GM21737 (cell line): ENCODE measurements around the gene SRPK2.

Source experiments
- ATAC-seq: cut with Tn5 transposase; IDR thresholded peaks from one replicate; pipeline ENCODE4 v1.9.1; 2021; ENCODE audit warnings: mild to moderate bottlenecking, moderate library complexity; ENCODE audit not compliant: unreplicated experiment

The SRPK2 gene

DNA sequence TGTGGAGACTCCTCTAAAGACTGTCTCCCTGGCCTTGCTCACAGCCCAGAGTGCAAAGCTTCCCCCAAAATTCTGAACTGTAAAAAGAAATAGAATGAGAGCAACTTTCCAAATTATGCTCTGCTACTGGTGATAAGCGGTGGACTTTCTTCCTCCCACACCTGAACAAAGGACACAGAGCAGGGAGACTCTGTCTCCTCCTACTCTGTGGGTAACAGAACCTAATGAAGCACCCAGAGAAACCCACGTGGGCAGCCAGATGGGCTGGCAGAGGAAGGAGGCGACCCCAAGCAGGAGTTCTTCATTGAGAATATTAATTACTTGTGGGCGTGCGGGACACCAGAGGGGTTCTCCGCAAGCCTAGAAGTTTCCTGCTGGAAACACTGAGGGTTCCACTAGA is 235.2 kb downstream of the SRPK2 start:
- ATAC-seq = no peak

DNA sequence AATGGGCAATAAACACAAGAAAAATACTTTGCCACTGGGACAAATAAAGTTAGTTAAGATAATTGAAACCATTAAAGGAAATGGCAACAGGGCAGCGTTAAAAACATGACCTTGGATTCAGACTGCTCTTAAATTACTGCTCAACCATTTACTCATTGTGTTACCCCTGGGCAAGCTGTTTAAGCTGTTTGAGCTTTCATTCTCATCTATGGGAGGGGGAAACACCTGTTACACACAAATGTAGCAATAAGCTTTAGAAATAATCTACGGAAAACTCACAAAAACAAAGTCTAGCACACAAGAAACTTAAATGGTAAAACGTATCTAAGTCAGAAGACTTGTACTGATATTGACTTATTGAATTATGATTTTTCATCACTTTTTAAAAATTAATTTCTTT is 237.6 kb downstream of the SRPK2 start:
- no peak for ATAC-seq

DNA sequence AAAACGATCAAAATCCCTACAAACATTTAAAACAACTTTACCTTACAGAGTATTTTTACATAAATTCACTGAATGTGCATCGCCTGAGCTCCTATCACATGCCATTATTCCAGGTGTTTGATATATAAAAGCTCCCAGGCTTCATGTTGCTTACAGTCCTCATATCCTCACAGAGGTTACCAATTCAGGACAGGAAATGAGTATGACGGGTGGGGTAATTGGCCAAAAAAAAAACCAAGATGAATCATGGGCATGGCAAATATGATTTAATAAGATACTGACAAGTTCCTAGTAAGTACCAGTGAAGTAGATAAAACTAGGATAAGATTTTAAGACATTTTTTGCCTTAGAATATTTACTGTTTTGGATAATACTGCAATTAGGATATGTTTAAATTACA is 238.9 kb downstream of the SRPK2 start:
- no peak for ATAC-seq

GRCh38 chr7:105141068-105141467 is 247.7 kb downstream of the SRPK2 start:
- no peak for ATAC-seq

DNA sequence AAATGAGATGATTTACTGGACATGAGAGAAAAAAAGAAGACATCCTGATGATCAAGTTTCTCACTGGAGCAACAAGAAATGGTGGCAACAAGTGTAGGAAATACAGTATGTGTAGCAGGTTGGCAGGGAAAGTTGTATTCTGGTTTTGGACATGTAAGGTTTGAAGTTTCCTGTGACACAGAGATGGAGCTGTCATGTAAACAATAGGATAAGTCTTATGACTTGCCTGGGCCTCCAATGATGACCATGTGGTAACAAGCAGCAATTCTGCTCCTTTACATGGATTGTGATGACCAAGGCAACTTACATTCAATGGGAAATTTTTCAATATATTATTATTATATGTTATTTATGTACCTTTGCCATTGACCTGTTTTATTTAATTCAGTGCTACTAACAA is 249.3 kb downstream of the SRPK2 start:
- no peak for ATAC-seq

DNA sequence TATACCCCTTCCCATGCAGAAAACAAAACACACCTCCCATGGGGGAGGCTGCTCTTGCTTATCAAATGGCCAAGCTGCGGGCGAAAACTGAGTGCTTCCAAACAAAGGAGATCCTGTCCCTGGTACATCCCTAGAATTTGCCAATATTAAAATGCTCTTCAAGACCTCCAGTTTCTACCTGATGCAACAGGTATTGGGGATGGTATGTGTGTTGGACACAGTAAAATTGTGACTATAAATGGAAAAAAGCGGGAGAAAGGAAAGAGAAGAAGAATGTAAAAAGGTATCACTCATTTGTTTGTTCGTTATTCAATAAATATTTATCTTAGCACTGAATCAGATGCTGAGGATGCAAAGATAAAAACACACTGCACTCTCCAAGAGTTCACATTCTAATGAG is 250.8 kb downstream of the SRPK2 start:
- no peak for ATAC-seq

DNA sequence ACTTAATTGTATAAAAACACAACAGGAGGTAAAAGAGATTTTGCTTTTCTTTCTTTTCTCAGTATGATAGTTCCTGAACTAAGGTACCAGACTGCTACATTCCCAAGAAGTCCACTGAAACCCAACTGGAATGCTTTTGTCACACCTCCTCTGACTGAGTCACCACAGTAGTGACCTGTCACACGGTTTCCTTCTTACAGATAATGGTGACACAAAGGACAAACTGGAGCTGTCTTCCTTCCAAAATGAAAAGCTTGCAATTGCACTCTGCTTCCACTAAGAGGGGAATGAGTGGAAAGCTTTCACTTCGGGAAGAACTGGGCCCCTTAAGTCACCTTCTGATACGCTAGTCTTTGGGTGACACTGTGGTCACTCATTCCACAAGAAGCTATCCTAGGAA is 252.5 kb downstream of the SRPK2 start:
- no peak for ATAC-seq

DNA sequence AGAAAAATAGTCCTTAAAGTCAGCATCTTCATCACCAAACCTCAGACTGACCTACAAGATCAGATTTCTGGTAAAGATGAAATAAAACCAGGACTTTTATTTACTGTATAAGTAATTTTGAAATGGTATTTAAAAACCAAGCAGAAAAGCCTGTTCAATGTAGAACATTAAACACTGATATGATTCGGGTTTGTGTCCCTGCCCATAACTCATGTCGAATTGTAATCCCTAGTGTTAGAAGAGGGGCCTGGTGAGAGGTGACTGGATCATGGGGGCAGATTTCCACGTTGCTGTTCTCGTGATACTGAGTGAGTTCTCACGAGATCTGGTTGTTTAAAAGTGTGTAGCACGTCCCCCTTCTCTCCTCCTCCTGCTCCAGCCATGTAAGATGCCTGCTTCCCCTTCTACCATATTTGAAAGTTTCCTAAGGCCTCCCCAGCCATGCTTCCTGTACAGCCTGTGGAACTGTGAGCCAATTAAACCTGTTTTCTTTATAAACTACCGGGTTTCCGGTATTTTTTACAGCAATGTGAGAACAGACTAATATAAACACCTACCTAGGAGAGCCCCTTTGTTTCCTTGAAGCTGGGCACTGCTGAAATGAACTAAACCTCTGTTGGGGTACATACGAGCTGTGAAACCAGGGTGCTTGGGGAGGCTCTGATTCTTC is 254.6 kb downstream of the SRPK2 start:
- ATAC-seq = no peak

DNA sequence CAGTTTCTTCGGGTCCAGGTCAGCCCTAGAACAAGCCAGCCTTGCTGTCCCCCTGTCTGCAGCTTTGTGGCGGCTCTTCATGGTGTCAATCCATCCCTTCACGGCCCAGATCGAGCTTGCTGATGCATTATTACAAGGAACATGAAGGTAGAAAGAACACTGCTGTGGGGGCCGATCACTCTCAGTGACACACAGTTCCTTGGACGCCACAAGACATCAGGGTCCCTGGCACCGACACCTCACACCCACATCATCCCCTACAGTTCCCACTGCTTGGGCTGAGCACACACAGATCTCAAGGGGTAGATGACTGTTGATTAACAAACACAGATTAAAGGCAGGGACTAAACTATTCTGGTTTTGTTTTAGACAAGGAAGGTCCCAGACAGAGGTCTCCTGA is 255.4 kb downstream of the SRPK2 start:
- no peak for ATAC-seq

- no peak for ATAC-seq
Measured at GRCh38 chr7:105132835-105133234, 255.9 kb downstream of the SRPK2 start.

DNA sequence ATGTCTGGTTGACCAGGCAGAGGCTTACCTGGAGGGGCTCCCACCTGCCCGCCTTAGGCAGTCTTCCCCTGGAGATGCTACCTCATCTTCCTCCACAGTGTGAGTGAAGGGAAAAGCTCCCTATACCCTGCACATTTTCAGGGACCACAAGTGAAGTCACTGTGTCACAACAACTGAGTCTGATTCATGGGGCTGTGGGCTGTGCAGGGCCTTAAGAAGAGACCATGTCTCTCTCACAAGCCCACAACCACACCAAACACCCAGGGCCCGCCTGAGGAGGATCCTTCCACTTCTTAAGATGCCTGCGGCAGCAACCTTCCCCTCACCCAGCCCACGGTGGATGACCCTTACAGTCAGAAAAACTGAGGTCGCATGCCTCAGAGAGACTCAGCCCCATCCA is 256.4 kb downstream of the SRPK2 start:
- ATAC-seq = no peak

- no peak for ATAC-seq
Measured at GRCh38 chr7:105131890-105132289, 256.8 kb downstream of the SRPK2 start.

DNA sequence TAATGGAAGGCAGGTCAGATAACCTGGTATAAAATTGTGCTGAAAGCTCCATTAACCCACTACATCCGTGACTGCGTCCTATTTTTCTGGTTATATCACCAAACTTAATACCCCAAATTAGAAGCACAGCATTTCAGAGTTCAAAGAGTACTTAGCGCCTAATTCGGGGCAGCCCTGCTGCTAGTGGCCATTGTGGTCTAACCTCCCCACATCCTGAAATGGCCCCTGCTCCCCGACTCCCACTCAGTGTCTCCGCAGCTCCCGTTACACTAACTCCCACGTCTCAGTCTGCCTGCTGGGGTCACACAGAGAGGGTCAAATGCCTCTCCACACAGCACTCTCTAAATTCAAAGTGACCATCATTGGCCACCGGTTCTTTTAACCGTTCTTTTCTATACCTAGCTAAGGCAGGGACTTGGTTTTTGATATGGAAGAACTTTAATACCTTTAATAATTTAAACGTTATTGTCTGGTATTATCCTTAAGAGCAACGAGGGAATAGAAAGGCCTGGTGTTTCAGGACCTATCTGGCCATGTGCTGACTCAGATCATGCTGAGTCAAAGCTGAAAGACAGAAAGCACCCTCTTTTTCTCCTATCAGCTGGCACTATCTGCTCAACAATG is 257.6 kb downstream of the SRPK2 start:
- no peak for ATAC-seq

- ATAC-seq = no peak
Measured at GRCh38 chr7:105130580-105130979, 258.1 kb downstream of the SRPK2 start.

- ATAC-seq = no peak
Measured at GRCh38 chr7:105130048-105130447, 258.7 kb downstream of the SRPK2 start.

DNA sequence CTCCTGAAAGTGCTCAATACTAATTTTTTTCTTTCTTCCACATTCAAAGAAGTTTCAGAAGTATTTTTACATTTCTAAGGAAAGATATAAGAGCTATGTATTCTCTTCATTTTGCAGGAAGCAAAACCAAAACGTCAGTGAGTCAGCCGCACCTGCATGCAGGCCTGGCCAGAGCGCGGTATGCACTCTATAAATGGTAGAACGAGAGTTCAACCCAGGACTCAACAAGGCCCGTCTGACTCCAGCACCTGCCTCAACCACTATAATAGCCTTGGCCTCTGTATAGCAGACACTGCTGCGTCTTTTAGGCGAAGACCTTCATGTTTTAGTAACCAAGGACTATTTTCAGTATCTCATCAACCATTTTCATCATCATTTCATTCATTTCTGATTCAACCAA is 261.5 kb downstream of the SRPK2 start:
- no peak for ATAC-seq

GRCh38 chr7:105126436-105126975 is 262.2 kb downstream of the SRPK2 start:
- ATAC-seq = no peak

GRCh38 chr7:105125745-105126144 is 263.0 kb downstream of the SRPK2 start:
- no peak for ATAC-seq

GRCh38 chr7:105122619-105123018 is 266.1 kb downstream of the SRPK2 start:
- no peak for ATAC-seq

DNA sequence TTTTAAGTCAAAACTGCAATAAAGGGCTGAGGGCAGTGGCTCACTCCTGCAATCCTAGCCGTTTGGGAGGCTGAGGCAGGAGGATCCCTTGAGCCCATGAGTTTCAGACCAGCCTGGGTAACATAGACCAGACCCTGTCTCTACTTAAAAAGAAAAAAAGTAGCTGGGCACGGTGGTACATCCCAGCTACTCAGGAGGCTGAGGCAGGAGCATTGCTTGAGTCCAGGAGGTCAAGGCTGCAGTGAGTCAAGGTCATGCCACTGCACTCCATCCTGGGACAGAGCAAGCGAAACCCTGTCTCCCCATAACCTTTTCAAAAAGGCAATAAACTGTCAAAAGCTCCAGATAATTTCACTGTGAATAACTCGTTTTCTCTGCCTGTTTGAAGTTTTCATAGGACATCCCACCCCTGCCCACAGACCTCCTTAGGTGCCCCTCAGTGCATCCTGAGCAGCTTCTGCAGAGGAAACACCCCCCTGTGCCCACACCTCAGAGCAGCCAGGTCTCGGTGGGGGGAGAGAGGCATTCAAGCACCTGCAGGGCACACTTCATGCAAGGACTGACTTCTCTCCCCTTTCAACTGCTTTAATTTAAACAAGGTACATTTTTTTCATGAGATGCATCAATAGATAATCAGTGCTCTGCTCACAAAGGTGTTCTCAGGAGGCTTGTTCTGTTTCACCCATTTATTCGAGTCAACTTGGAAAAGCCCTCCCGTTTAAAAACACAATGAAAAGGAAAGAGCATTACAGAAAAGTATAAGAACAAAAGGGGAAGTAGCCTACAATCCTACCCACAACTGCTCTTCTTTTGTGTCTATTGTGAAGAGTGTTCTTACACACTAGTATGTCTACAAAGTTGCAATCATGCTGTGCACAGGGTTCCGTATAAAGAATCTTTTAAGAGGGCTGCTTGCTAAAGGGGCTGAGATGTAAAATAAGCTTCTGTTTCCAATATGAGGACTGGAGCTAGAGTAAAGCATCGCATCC is 269.8 kb downstream of the SRPK2 start:
- no peak for ATAC-seq
